Activated CD4-positive, alpha-beta T cell treated with anti-CD3 and anti-CD28 coated beads, Interleukin-2, amount 10 ng/mL, durations not matched to agents 7 days and 5 days (primary cell): ENCODE measurements around the gene SPATA25. TPM values are rescaled to one million over a fixed set of nuclear protein-coding genes. Genes with fewer than 3 reads are reported as not detected.
A peak's percentile ranks its signal among the peaks of the same experiment; 100 is the strongest.
"Not testable (repeated sequence)": the region's sequence is repeated elsewhere in the genome, so short reads cannot be mapped to it uniquely, and the experiment has no call there.

Experiments used
- CTCF ChIA-PET: fragments of 350-600 bp; sonication (Branson Sonifier 250); formaldehyde crosslinking; loops from one replicate; lab custom pipeline; 2021; ENCODE audit warnings: antibody characterized with exemption; lab: Charles Lee
- POLR2A ChIA-PET: fragments of 350-600 bp; sonication (Branson Sonifier 250); formaldehyde crosslinking; loops from one replicate; lab custom pipeline; 2021; ENCODE audit warnings: antibody characterized with exemption; lab: Charles Lee
- DNase-seq: peaks from one replicate; pipeline ENCODE4 v3.0.0-alpha.2; 2020
- H3K27ac Mint-ChIP-seq: one replicate; pipeline ENCODE4 v1.8.0; 2021; ENCODE audit warnings: mild to moderate bottlenecking, moderate library complexity, mixed read lengths
- H3K27me3 Mint-ChIP-seq: one replicate; pipeline ENCODE4 v1.8.0; 2021; ENCODE audit warnings: mixed read lengths
- H3K36me3 Mint-ChIP-seq: one replicate; pipeline ENCODE4 v1.8.0; 2021; ENCODE audit warnings: low read depth, mixed read lengths
- H3K4me1 Mint-ChIP-seq: one replicate; pipeline ENCODE4 v1.8.0; 2021; ENCODE audit warnings: mixed read lengths
- H3K4me3 Mint-ChIP-seq: one replicate; pipeline ENCODE4 v1.8.0; 2021; ENCODE audit warnings: mild to moderate bottlenecking, moderate library complexity, mixed read lengths
- H3K9me3 Mint-ChIP-seq: one replicate; pipeline ENCODE4 v1.8.0; 2021; ENCODE audit warnings: mixed read lengths
- total RNA-seq, 2 experiments: library from RNA; stranded (reverse); gene quantifications; one replicate each; pipeline ENCODE4 v1.2.3, GENCODE V29; 2021

The SPATA25 gene
- total RNA-seq, 2 experiments from 2014 or later: 0.56 to 0.84 TPM

DNA sequence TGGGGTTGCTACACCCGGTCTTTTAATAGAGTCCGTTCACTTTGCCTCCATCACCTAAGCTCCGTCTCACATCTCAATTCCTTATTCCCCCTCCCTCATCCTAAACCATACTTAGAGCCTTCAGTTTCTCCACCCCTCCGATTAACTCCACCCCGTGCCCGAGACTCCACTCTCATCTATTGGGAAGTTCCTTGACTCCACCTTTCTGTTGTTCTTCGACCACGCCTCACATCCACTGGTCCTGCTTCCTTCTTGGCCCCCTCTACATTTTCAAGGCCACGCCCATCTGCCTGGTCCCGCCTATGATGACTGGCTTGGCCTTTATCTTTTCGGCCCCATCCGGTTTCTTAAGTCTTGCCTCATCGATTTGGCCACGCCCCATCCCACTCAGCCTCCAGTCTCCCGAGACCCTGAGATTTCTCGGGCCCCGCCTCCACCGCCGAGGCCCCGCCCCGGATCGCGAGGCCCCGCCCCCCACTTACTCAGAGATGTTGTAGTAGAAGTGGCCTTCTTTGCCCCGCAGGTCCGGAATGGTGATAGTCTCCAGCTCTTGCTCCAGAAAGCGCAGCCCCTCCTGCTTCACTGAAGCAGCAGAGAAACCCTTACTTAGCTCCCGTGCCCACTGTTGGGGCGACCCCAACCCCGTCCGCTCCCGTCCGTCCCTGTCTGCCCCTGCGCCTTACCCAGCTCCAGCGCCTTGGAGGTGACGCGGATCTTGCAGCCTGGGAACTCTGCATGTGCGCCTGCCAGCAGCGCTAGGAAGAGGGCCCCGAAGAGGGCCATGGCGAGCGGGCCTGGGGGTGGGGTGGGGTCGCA is 23.5 kb upstream of the SPATA25 start:
- ChIA-PET POLR2A (interaction anchor here (0.6 kb wide), 1 partner anchor 71 kb away, joined by 6 read pairs; no protein-coding TSS in a partner anchor), CTCF (interaction anchor here (1.9 to 2.0 kb wide), 2 partner anchors 11 to 14 kb away, joined by 7 to 8 read pairs; no protein-coding TSS in a partner anchor)
- H3K36me3 Mint-ChIP-seq: no peaks in the 10 kb centered on the region
- H3K4me3 Mint-ChIP-seq: peak overlapping the region; percentile 65
- DNase-seq: peak; percentile 86
- peaks cover 21% of the 10 kb centered on the region for H3K27me3 Mint-ChIP-seq
- no peaks in the 10 kb centered on the region for H3K9me3 Mint-ChIP-seq
- H3K27ac Mint-ChIP-seq: peak overlapping the region; percentile 62
- peaks cover 22% of the 10 kb centered on the region for H3K4me1 Mint-ChIP-seq

DNA sequence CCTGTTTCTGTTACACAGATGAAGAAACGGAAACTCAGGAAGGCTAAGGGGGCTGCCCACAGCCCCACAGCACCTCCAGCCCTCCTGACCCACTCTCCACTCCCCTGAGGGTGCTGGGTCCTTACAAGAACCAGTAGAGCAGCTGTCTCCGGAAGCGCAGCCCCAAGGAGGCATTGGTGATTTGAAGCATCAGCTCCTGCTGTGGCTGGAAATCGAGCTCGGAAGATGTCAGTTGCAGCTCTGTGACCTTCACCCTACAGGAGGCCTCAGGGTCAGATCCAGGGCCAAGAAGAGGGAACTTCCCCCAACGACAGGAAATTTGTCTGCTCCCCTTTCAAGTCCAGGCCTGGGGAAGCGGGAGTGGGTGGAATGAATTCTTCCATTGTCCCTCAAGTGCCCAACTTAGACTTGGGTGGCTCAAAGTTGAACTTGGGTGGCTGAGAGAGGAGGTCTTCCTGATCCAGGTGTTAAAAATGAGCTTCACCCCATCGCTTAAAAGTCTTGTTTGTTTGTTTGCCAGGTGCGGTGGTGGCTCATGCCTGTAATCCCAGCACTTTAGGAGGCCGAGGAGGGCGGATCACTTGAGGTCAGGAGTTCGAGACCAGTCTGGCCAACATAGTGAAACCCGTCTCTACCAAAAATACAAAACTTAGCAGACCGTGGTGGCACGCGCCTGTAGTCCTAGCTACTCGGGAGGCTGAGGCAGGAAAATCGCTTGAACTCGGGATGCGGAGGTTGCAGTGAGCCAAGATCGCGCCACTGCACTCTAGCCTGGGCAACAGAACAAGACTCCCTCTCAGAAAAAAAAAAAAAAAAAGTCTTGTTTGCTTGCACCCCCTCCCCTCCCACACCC is 22.6 kb upstream of the SPATA25 start:
- Mint-ChIP-seq H3K9me3 (no peaks in the 10 kb centered on the region), H3K4me1 (peaks cover 22% of the 10 kb centered on the region), H3K36me3 (no peaks in the 10 kb centered on the region), H3K27ac (peak overlapping the region; percentile 62), H3K4me3 (peak overlapping the region; percentile 65), H3K27me3 (peaks cover 21% of the 10 kb centered on the region)
- ChIA-PET CTCF (interaction anchor here (0.8 to 2.0 kb wide), 3 partner anchors 10 to 20 kb away, joined by 5 to 8 read pairs (median 7); no protein-coding TSS in a partner anchor), POLR2A (interaction anchor here (0.6 kb wide), 2 partner anchors 23 to 70 kb away, joined by 3 to 6 read pairs; no protein-coding TSS in a partner anchor)
- no peak for DNase-seq

DNA sequence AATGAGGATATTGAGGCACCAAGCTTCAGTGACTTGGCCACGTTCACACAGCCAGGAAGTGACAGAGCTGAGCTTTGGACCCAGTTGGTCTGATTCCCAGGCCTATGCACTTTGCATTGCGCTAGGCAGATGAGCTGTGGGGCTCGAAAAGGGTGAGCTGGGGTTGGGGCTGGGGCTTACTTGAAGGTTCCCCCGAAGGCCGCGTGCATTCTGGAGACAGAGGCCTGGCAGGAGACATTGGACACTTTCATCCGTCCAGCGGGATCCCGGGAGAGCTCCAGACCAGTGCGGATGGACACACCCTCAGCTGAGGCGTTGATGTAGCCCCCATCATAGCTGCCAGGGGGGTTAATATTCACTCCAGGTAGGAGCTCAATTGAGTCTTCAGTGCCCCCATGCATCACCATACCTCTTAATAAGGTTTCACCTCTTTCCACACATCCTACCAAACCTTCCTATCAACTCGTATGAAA is 21.9 kb upstream of the SPATA25 start:
- H3K27me3 Mint-ChIP-seq: peaks cover 16% of the 10 kb centered on the region
- CTCF ChIA-PET: interaction anchor here (0.5 to 2.2 kb wide), 4 partner anchors 9 to 87 kb away, joined by 3 to 8 read pairs (median 6); no protein-coding TSS in a partner anchor
- no peak overlapping the region for H3K27ac Mint-ChIP-seq
- POLR2A ChIA-PET: interaction anchor here (0.6 kb wide), 1 partner anchor 24 kb away, joined by 3 read pairs; no protein-coding TSS in a partner anchor
- no peak overlapping the region for H3K4me3 Mint-ChIP-seq
- H3K9me3 Mint-ChIP-seq: no peaks in the 10 kb centered on the region
- DNase-seq: no peak
- H3K36me3 Mint-ChIP-seq: no peaks in the 10 kb centered on the region
- H3K4me1 Mint-ChIP-seq: peaks cover 19% of the 10 kb centered on the region

DNA sequence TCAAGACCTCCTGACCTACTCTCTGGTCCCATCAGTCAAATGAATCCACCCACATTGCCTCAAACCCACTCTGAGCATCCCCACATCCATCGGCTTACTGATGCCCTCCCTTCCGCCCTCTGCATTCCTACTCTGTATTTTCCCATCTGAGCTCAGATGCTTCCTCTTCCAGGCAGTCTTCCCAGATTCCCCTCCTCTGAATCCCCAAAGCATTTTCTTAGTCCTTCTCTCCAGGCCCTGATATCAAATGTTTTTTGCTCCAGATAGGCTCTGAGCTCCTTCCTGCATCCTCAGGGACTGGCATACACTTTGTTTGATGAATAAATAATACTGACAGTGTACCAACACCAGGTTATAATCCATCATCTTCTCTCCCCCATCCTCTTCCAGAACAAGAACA is 20.7 kb upstream of the SPATA25 start:
- no peak for DNase-seq
- POLR2A ChIA-PET: no interaction called here
- CTCF ChIA-PET: interaction anchor here (1.2 to 2.2 kb wide), 2 partner anchors 9 to 20 kb away, joined by 4 to 5 read pairs; no protein-coding TSS in a partner anchor

DNA sequence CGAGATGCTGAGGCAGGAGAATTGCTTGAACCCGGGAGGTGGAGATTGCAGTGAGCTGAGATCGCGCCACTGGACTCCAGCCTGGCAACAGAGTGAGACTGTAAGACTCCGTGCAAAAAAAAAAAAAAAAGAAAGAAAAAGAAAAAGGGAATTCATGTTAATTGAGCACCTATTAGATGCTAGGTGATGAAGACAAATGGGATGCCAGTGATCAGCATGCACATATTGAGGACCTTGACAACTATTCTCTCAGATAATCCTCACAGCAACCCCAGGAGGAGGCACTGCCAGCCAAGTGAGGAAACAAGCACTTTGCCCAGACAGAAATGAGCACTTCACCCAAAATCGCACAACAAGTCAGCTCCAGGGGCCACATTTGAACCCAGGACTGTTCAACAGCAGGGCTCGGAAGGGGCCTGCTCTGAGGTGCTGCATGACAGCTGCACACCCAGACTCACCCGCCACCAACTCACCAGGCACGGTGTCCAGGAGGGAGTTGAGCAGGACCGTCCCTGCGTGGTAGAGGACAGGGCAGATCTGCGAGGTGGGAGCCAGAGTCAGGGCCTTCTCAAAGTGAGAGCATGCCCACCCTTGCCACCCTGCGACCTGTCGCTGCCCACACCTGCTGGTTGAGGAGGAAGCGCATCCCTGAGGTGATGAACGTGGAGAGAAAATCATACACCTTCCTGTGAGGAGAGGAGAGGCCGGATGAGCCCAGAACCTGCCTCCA is 20.0 kb upstream of the SPATA25 start:
- Mint-ChIP-seq H3K4me3 (no peak overlapping the region), H3K27ac (no peak overlapping the region), H3K27me3 (peaks cover 9% of the 10 kb centered on the region), H3K4me1 (peaks cover 17% of the 10 kb centered on the region), H3K9me3 (no peaks in the 10 kb centered on the region), H3K36me3 (no peaks in the 10 kb centered on the region)
- POLR2A ChIA-PET: interaction anchor here (0.7 kb wide), 1 partner anchor 36 kb away, joined by 3 read pairs; no protein-coding TSS in a partner anchor
- DNase-seq: no peak
- CTCF ChIA-PET: interaction anchor here (0.7 to 2.2 kb wide), 3 partner anchors 9 to 21 kb away, joined by 4 to 5 read pairs (median 4); no protein-coding TSS in a partner anchor

More for the DNA sequence above, 20.7 kb upstream of the SPATA25 start:
- Mint-ChIP-seq H3K36me3 (no peaks in the 10 kb centered on the region), H3K27ac (no peak overlapping the region), H3K27me3 (peaks cover 12% of the 10 kb centered on the region), H3K4me3 (no peak overlapping the region), H3K9me3 (no peaks in the 10 kb centered on the region), H3K4me1 (peaks cover 18% of the 10 kb centered on the region)

DNA sequence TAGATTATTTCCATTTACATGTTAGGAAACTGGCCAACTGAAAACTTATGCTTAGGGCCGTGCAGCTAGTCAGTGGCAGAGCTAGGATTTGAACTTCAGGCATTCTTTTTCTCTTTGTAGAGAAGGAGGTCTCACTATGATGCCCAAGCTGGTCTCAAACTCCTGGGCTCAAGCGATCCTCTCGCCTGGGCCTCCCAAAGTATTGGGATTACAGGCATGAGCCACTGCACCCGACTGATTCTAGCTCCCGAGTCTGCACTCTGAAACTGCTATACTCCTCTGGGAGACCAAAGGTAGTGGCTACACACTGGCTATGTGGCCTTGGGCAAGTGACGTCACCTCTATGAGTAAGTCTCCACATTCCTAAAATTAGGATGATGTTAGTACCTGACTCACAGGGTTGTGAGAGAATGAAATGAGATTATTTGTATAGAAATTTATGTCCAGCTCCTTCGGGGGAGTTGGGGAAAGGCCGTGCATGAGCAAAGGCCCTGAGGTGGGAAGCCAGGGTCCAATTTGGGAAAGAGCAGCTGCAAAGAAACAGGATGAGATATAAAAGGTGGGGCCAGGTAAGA is 18.2 kb upstream of the SPATA25 start:
- no peaks in the 10 kb centered on the region for H3K36me3 Mint-ChIP-seq
- H3K27me3 Mint-ChIP-seq: peaks cover under 1% of the 10 kb centered on the region
- no peak overlapping the region for H3K4me3 Mint-ChIP-seq
- ChIA-PET POLR2A (no interaction called here), CTCF (interaction anchor here (1.4 to 2.0 kb wide), 3 partner anchors 9 to 18 kb away, joined by 4 to 5 read pairs (median 5); partner anchors contain the start of genes CTSA, NEURL2 and SPATA25)
- no peaks in the 10 kb centered on the region for H3K9me3 Mint-ChIP-seq
- DNase-seq: no peak
- H3K4me1 Mint-ChIP-seq: peaks cover 2% of the 10 kb centered on the region
- H3K27ac Mint-ChIP-seq: no peak overlapping the region

DNA sequence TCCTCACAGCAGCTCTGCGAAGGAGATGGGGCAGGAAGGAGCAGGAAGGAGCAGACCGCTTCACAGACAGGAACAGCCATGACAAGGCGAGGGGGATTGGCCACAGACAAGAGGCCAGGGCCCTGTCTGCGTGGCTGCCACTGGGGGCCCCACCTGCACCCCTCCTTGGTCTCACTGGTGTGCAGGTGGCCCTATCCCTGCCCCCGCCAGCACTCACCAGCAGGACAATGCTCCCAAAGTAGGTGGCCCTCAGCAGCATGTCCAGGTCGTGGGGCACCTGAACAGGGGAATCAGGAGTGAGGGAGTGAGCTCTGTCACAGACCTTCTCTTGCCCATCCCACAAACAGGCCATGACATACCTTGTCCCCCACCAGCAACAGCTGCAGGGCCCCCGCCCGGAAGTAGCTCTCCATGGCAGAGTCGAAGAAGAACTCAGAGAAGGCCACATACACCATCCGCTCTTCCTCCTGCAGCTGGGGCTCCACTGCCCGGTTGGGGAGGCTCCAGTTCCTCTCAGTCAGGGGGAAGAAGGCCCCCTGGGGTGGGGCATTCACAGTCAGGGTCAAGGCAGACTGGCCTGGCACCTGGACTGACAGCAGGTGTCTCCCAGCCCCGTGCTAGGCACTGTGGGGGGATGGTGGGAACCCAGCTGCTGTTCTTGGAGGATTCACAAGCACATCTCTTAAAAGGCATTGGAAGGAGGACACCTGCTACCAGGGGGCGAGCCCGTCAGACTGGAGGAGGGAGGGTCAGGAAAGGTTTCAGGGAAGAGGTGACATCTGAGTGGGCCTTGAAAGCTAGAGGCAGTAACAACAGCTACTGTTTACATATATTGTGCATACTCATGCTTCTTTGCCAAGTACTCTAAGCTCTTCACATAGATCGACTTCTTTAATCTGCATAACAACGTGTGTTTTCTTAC is 17.4 kb upstream of the SPATA25 start:
- Mint-ChIP-seq H3K4me1 (no peaks in the 10 kb centered on the region), H3K27me3 (no peaks in the 10 kb centered on the region), H3K36me3 (no peaks in the 10 kb centered on the region), H3K27ac (no peak overlapping the region), H3K9me3 (no peaks in the 10 kb centered on the region), H3K4me3 (no peak overlapping the region)
- CTCF ChIA-PET: interaction anchor here (1.4 to 2.0 kb wide), 4 partner anchors 8 to 17 kb away, joined by 4 to 5 read pairs (median 4); partner anchors contain the start of genes CTSA, NEURL2 and SPATA25
- POLR2A ChIA-PET: no interaction called here
- no peak for DNase-seq

DNA sequence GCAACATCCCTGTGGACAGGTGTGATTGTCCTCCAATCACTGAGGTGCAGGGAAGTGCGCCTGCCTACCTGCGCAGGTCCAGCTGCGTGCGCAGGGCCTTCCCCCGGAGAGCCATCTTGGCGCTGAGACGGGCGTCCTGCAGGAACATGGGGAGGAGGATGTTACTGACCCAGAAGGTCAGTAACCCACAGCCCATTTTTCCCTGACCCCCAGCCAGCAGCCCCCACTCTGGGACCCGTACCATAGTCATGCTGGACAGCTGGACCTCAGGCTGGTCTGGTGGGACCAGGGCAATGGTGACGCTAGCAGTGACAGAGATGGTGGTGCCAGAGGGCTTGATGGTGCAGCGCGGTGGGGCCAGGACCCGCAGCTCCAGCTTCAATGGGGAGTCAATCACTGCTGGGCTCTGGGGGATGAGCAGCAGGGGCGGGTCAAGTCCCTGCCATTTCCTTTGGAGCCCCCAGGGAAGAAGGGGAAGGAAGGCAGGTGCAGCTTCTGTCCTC is 14.8 kb upstream of the SPATA25 start:
- no peak for DNase-seq
- POLR2A ChIA-PET: no interaction called here
- H3K27me3 Mint-ChIP-seq: no peaks in the 10 kb centered on the region
- H3K4me1 Mint-ChIP-seq: no peaks in the 10 kb centered on the region
- CTCF ChIA-PET: no interaction called here
- no peak overlapping the region for H3K27ac Mint-ChIP-seq
- no peaks in the 10 kb centered on the region for H3K9me3 Mint-ChIP-seq
- no peaks in the 10 kb centered on the region for H3K36me3 Mint-ChIP-seq
- H3K4me3 Mint-ChIP-seq: no peak overlapping the region

DNA sequence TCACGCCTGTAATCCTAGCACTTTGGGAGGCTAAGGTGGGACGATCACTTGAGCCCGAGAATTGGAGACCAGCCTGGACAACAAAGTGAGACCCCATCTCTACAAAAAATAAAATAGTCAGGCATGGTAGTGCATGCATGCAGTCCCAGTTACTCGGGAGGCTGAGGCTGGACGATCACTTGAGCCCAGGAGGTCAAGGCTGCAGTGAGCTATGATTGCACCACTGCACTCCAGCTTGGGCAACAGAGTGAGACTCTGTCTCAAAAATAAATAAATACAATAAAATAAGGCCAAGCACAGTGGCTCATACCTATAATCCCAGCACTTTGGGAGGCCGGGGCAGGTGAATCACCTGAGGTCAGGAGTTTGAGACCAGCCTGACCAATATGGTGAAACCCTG is 13.9 kb upstream of the SPATA25 start:
- H3K9me3 Mint-ChIP-seq, H3K36me3 Mint-ChIP-seq, POLR2A ChIA-PET, H3K27ac Mint-ChIP-seq, DNase-seq, H3K27me3 Mint-ChIP-seq, H3K4me3 Mint-ChIP-seq, H3K4me1 Mint-ChIP-seq: not testable (repeated sequence)
- CTCF ChIA-PET: interaction anchor here (1.9 kb wide), 1 partner anchor 8 kb away, joined by 8 read pairs; no protein-coding TSS in a partner anchor

DNA sequence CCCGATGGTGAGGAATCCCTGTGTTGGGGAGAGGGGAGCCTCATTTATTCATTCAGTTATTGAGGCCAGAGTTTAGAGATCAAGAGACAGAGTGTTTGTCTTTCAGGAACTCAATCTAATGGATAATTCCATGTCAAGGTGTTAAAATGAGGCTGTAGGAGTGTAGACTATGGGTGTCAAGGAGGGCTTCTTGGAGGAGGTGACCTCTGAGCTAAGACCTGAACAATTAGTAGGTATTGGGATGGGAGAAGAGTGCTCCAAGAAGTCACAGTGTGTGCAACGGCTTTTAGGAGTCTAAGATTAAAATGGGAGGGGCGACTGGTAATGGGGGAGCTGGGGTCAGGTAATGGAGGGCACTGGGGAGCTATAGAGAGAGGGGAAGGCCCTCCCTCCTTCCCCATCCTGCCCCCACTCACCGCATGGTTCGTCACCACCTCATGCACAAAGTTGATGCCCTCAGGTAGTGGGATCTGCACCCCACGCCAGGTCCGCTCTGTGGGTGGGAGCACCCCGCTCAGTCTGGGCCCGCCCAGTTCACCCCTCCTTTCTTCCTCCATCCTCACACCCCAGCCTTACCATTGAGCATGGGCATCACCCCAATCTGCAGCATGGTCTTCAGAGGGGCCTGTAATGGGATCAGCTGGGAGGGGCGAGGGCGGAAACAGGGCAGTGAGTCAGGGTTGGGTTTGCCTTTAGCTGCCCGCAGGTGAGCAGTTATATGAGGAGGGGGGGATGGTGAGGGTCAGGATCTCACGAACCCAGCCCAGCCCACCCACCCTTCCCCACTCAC is 11.8 kb upstream of the SPATA25 start:
- no peaks in the 10 kb centered on the region for H3K9me3 Mint-ChIP-seq
- H3K27me3 Mint-ChIP-seq: no peaks in the 10 kb centered on the region
- H3K4me3 Mint-ChIP-seq: no peak overlapping the region
- H3K27ac Mint-ChIP-seq: no peak overlapping the region
- POLR2A ChIA-PET: no interaction called here
- no peak for DNase-seq
- CTCF ChIA-PET: interaction anchor here (0.7 to 1.9 kb wide), 7 partner anchors 9 to 75 kb away, joined by 3 to 8 read pairs (median 4); partner anchors contain the start of gene ZSWIM1
- peaks cover 2% of the 10 kb centered on the region for H3K4me1 Mint-ChIP-seq
- H3K36me3 Mint-ChIP-seq: peaks cover 3% of the 10 kb centered on the region
